Upper lobe of left lung (tissue), 6 donors: ENCODE measurements around the gene LHFPL2. TPM values are rescaled to one million over a fixed set of nuclear protein-coding genes. Genes with fewer than 3 reads are reported as not detected.
A peak's percentile ranks its signal among the peaks of the same experiment; 100 is the strongest.

ENCODE experiments used
- ATAC-seq, 2 donors: fragments of 200-7000 bp; cut with Tn5 transposase; one replicate each; pipeline ENCODE4 v1.9.1; 2022; ENCODE audit warnings: mild to moderate bottlenecking in 2 of 2, moderate library complexity in 2 of 2; ENCODE audit not compliant: low FRiP score in 2 of 2
- DNase-seq, 2 donors: peaks; one replicate each; pipeline ENCODE4 v3.0.0-alpha.2; 2019 to 2020
- H3K27ac ChIP-seq, 4 donors: fragments of 200-600 bp; sonication (generic); one replicate each; pipeline ENCODE4 v1.5.1; 2016 to 2019
- H3K27me3 ChIP-seq, 4 donors: fragments of 200-600 bp; sonication (generic); one replicate each; pipeline ENCODE4 v1.5.1; 2017 to 2019
- H3K36me3 ChIP-seq, 4 donors: fragments of 200-600 bp; sonication (generic); one replicate each; pipeline ENCODE4 v1.5.1; 2016 to 2019
- H3K4me1 ChIP-seq, 4 donors: fragments of 200-600 bp; sonication (generic); one replicate each; pipeline ENCODE4 v1.5.1; 2018 to 2019
- H3K4me3 ChIP-seq, 4 donors: fragments of 200-600 bp; sonication (generic); one replicate each; pipeline ENCODE4 v1.5.1; 2017 to 2019; ENCODE audit warnings: mild to moderate bottlenecking in 2 of 4, moderate library complexity in 1 of 4
- H3K9me3 ChIP-seq, 4 donors: fragments of 200-600 bp; sonication (generic); one replicate each; pipeline ENCODE4 v1.5.1; 2018 to 2019
- EP300 ChIP-seq, 4 donors: sonication (generic); formaldehyde crosslinking; IDR thresholded peaks; one replicate each; pipeline ENCODE4 v1.5.1; 2017; ENCODE audit warnings: antibody characterized with exemption in 4 of 4, control low read depth in 2 of 4
- POLR2A ChIP-seq, 4 donors: fragments of 450-650 bp; IDR thresholded peaks; one replicate each; pipeline ENCODE4 v1.5.1; 2016 to 2017; ENCODE audit warnings: antibody characterized with exemption in 4 of 4, mild to moderate bottlenecking in 2 of 4
- POLR2AphosphoS5 ChIP-seq, 2 donors: sonication (generic); formaldehyde crosslinking; IDR thresholded peaks; one replicate each; pipeline ENCODE4 v1.5.1; 2017; ENCODE audit warnings: antibody characterized with exemption in 2 of 2
- WGBS, 2 donors: methylation state at CpG; one replicate each; pipeline ENCODE4 v1.1.5; 2017 to 2018; 5-methylcytosine and 5-hydroxymethylcytosine counted together
- total RNA-seq, 6 donors: library from RNA; depleted of rRNA in 4 of 6; stranded (reverse); fragments of >200 nt in 4 of 6; gene quantifications; one replicate each; pipeline versions ENCODE4 v1.1.0 to v1.2.1, GENCODE V29; 2016 to 2021
- TF ChIP-seq, protein P1 (sequence below), 6 experiments: fragments of 450-650 bp in 4 of 6; fragments of 200-600 bp in 2 of 6; sonication (generic) in 2 of 6; IDR thresholded peaks; one replicate each; pipeline ENCODE4 v1.5.1; 2016 to 2019; ENCODE audit warnings: antibody characterized with exemption in 6 of 6
- donor health status: DM: no; HTN: no; CAD: no; lungs with moderate emphysema.
- donor health status: DM: no; HTN: yes; CAD: no; lungs with severe emphysema.

The LHFPL2 gene
- total RNA-seq, 6 donors from 2014 or later: 17.3 to 69.5 (median 32.9) TPM

DNA sequence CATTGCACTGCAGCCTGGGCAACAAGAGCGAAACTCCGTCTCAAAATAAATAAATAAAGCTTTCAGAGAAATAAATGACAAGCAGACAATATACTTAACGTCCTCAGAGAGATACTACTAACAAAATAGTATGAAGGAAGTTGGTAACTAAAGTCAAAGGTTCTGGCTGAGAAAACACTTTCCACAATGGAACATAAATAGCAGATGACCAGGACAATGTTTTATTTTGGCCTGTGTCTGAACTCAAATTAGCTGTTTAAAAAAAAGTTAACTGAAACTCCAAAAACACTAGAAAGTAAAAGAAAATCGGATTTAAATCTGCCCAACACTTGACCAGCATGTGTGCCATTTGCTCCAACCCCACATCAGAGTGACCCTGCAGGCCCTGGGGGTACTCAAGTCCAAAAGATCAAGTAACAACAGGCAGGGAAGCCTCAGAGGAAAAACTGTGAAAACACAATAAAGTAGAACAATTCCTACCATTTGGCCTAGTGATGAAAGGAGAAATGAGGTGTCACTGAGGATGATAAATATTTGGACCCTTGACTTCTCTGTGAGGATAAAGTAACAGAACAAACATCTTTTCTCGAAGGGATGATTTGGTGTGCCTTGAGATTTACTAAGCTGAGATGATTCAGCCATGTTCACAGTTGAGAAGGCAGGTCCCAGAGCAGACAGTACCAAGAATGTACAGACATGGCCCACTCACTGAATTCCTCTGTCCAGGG is 47.7 kb downstream of the LHFPL2 start:
- H3K4me1 ChIP-seq: no peaks in the 10 kb centered on the region
- H3K9me3 ChIP-seq: no peaks in the 10 kb centered on the region
- ATAC-seq (peak in 1 of 2 donors; percentile 82), DNase-seq (no peak)
- no peak overlapping the region for H3K4me3 ChIP-seq
- H3K27ac ChIP-seq: no peak overlapping the region
- 66 to 75% methylated on average over 5 of the region's 5 CpGs for WGBS, 2 donors
- no peaks in the 10 kb centered on the region for H3K27me3 ChIP-seq
- no peaks in the 10 kb centered on the region for H3K36me3 ChIP-seq
- TF ChIP-seq POLR2A (IDR thresholded peaks at IDR 0.05) (no peak), POLR2AphosphoS5 (IDR thresholded peaks at IDR 0.05) (no peak), EP300 (IDR thresholded peaks at IDR 0.05) (no peak)
- TF ChIP-seq, protein P1, sequence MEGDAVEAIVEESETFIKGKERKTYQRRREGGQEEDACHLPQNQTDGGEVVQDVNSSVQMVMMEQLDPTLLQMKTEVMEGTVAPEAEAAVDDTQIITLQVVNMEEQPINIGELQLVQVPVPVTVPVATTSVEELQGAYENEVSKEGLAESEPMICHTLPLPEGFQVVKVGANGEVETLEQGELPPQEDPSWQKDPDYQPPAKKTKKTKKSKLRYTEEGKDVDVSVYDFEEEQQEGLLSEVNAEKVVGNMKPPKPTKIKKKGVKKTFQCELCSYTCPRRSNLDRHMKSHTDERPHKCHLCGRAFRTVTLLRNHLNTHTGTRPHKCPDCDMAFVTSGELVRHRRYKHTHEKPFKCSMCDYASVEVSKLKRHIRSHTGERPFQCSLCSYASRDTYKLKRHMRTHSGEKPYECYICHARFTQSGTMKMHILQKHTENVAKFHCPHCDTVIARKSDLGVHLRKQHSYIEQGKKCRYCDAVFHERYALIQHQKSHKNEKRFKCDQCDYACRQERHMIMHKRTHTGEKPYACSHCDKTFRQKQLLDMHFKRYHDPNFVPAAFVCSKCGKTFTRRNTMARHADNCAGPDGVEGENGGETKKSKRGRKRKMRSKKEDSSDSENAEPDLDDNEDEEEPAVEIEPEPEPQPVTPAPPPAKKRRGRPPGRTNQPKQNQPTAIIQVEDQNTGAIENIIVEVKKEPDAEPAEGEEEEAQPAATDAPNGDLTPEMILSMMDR (IDR thresholded peaks at IDR 0.05): no peak

DNA sequence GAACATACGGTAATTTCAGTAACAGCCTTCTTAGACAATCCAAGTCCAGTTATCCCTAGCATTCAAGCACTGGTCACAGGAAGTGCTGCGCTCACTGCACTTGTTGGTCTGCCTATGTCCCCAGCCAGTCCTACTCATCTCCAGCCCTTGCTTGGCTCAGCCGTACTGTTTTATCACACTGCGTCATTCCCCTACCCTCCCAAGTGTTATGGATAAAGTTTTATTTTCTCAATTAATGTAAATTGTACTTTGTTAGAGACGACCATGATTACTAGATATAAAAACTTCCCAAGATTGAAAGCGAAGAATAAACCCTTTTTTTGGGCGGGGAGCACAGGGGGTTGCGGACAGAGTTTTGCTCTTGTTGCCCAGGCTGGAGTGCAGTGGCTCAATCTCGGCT is 49.6 kb downstream of the LHFPL2 start:
- TF ChIP-seq POLR2AphosphoS5 (IDR thresholded peaks at IDR 0.05) (no peak), EP300 (IDR thresholded peaks at IDR 0.05) (no peak), POLR2A (IDR thresholded peaks at IDR 0.05) (no peak)
- TF ChIP-seq, protein P1 (IDR thresholded peaks at IDR 0.05): no peak
- WGBS, 2 donors: 95 to 96% methylated on average over 9 of the region's 9 CpGs
- no peak for ATAC-seq
- Histone ChIP-seq H3K4me3 (no peak overlapping the region), H3K27ac (no peak overlapping the region), H3K9me3 (no peaks in the 10 kb centered on the region), H3K4me1 (peaks cover 6 to 15% (median 13%) of the 10 kb centered on the region in 4 donors), H3K27me3 (no peaks in the 10 kb centered on the region), H3K36me3 (no peaks in the 10 kb centered on the region)
- no peak for DNase-seq

DNA sequence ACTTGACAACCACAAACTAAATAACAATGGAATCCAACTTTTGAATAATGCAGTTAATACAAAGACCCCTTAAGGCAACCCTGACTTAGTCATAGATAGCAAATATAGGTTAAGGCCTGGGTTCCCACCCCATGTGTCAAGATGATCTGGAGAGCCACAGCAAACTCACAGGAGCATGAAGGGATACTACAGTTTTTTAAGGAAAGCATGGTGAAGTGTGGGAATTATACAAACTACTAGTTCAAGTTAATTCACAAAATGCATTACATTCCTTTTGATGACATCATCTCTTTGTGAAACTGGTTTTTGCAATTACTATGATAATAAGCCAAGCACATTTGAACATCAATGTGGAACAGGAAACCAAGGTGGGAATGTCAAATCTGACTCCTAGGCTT is 50.6 kb downstream of the LHFPL2 start:
- DNase-seq (no peak), ATAC-seq (no peak)
- H3K4me1 ChIP-seq: peaks cover 6 to 15% (median 13%) of the 10 kb centered on the region in 4 donors
- no peak overlapping the region for H3K4me3 ChIP-seq
- no peak overlapping the region for H3K27ac ChIP-seq
- H3K27me3 ChIP-seq: no peaks in the 10 kb centered on the region
- H3K36me3 ChIP-seq: no peaks in the 10 kb centered on the region
- no peaks in the 10 kb centered on the region for H3K9me3 ChIP-seq
- TF ChIP-seq EP300 (IDR thresholded peaks at IDR 0.05): no peak
- no peak for TF ChIP-seq POLR2AphosphoS5 (IDR thresholded peaks at IDR 0.05)
- TF ChIP-seq POLR2A (IDR thresholded peaks at IDR 0.05): no peak
- TF ChIP-seq, protein P1 (IDR thresholded peaks at IDR 0.05): no peak

DNA sequence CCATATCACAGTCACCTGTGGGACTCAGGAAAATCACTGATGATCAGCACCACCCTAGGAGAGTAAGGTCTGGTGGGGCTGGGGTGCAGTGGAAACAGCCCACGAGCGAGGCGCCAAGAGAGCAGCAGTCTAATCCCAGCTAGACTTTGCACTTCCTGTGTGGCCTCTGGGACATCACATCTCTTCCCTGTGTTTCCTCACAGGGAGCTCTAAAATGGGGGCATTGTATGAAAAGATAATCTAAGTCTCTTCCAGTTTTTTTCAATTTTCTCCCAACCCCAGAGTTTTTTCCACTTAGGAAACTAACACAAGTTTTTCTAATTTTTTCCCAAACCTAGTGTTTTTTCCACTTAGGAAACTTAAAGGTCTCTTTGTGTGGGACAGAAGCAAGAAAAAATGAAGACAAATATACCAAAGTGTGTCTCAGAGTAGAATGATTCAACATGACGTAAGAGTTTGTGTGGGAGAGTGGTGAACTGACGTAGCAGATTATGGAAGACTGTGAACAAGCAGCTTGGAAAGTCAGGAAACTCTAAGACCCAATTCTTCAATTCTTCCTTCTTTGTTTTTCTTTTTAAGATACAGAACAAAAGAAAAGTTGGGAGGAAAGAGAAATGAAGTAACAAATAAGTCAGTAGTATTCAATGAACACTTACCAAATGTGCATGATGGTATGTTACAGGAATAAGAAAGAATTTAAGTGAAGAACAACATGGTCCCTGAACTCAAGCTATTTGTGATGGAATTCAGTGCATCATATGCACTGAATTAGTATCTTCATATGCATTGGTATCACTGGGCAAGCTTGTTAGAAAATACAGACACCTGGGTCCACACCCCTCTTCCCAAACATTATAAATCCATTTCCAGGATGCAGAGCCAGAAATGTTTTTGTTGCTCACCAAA is 51.3 kb downstream of the LHFPL2 start:
- 88 to 93% methylated on average over 5 of the region's 5 CpGs for WGBS, 2 donors
- TF ChIP-seq EP300 (IDR thresholded peaks at IDR 0.05) (no peak), POLR2AphosphoS5 (IDR thresholded peaks at IDR 0.05) (no peak), POLR2A (IDR thresholded peaks at IDR 0.05) (no peak)
- TF ChIP-seq, protein P1 (IDR thresholded peaks at IDR 0.05): no peak
- peak in 1 of 2 donors; percentile 57 for ATAC-seq

More for the DNA sequence above, 51.3 kb downstream of the LHFPL2 start:
- H3K27me3 ChIP-seq: no peaks in the 10 kb centered on the region
- H3K4me1 ChIP-seq: peaks cover 6 to 15% (median 13%) of the 10 kb centered on the region in 4 donors
- H3K27ac ChIP-seq: no peak overlapping the region
- DNase-seq: no peak
- H3K4me3 ChIP-seq: no peak overlapping the region
- no peaks in the 10 kb centered on the region for H3K36me3 ChIP-seq
- no peaks in the 10 kb centered on the region for H3K9me3 ChIP-seq
